K562 (cell line): ENCODE measurements around the gene OBSCN. TPM values are rescaled to one million over a fixed set of nuclear protein-coding genes. Genes with fewer than 3 reads are reported as not detected.
"Not testable (repeated sequence)": the region's sequence is repeated elsewhere in the genome, so short reads cannot be mapped to it uniquely, and the experiment has no call there.

Source experiments
- ATAC-seq: fragments of 200-7000 bp; cut with Tn5 transposase; 3 replicates; pipeline ENCODE4 v1.9.1; 2020; ENCODE audit warnings: moderate library complexity
- BruUV-seq: library from RNA; stranded (reverse); fragments of 400-500 nt; replicated peaks from 2 replicates; lab custom pipeline; 2021; lab: Mats Ljungman, UMichigan
- CTCF ChIA-PET: fragments of 300-600 bp; formaldehyde crosslinking; extraction: SDS; loops from one replicate; lab custom pipeline; 2021; ENCODE audit warnings: low intra/inter-chr PET ratio; lab: Yijun Ruan, JAX
- POLR2A ChIA-PET: fragments of 300-600, 350-650 bp; sonication (Branson Sonifier 250); formaldehyde crosslinking; extraction: SDS; loops from one replicate; lab custom pipeline; 2021; ENCODE audit warnings: antibody characterized with exemption, inconsistent platforms; lab: Yijun Ruan, JAX
- DNase-seq, 4 experiments: peaks; one replicate each; pipeline versions ENCODE4 v3.0.0 to v3.0.0-alpha.2; 2011 to 2018; ENCODE audit warnings: low spot score in 3 of 4, mixed read lengths in 3 of 4; ENCODE audit errors: extremely low read depth in 1 of 4
- FAIRE-seq: peaks from 2 replicates; lab custom pipeline; 2011; peaks lifted over from hg19 to GRCh38; lab: Jason Lieb, UNC
- H2AFZ ChIP-seq: 2 replicates; pipeline ENCODE4 v1.6.0; 2011; ENCODE audit warnings: low read depth, low read length, control low read depth, inconsistent platforms
- H3K27ac ChIP-seq: fragments of 200-600 bp; 3 replicates; pipeline ENCODE4 v1.8.0; 2011; ENCODE audit warnings: low read depth, mild to moderate bottlenecking, control low read depth, inconsistent platforms, low read length, moderate library complexity, mixed read lengths; ENCODE audit errors: extremely low read depth
- H3K27me3 ChIP-seq, 2 experiments: fragments of 300-600 bp in 1 of 2; 2 replicates in 1 of 2; 3 replicates in 1 of 2; pipeline versions ENCODE4 v1.6.0 to v1.8.0; 2011; ENCODE audit warnings: inconsistent platforms in 2 of 2, low read length in 2 of 2, mild to moderate bottlenecking in 1 of 2, mixed read lengths in 1 of 2, moderate library complexity in 1 of 2; ENCODE audit not compliant: control insufficient read depth in 2 of 2, insufficient read depth in 2 of 2
- H3K36me3 ChIP-seq: fragments of 300-600 bp; 3 replicates; pipeline ENCODE4 v1.8.0; 2011; ENCODE audit warnings: mild to moderate bottlenecking, low read length, inconsistent platforms; ENCODE audit not compliant: control insufficient read depth, insufficient read depth
- H3K4me1 ChIP-seq, 2 experiments: fragments of 200-600 bp in 1 of 2; replicated peaks in 1 of 2; 2 replicates in 1 of 2; 3 replicates in 1 of 2; pipeline versions ENCODE4 v1.5.1 to v1.8.0; 2011; ENCODE audit warnings: inconsistent platforms in 2 of 2, low read length in 2 of 2, mild to moderate bottlenecking in 1 of 2, mixed read lengths in 1 of 2, moderate library complexity in 1 of 2; ENCODE audit not compliant: control insufficient read depth in 2 of 2, insufficient read depth in 2 of 2
- H3K4me2 ChIP-seq: 2 replicates; pipeline ENCODE4 v1.6.1; 2011; ENCODE audit warnings: low read length, control low read depth, inconsistent platforms, mixed read lengths; ENCODE audit not compliant: insufficient read depth
- H3K4me3 ChIP-seq: fragments of 200-600 bp; sonication (generic), shearing (Covaris generic); 2 replicates; pipeline ENCODE4 v1.5.1; 2016; ENCODE audit warnings: control low read depth, inconsistent platforms
- H3K79me2 ChIP-seq: fragments of 200-600 bp; 3 replicates; pipeline ENCODE4 v1.8.0; 2011; ENCODE audit warnings: low read length, inconsistent platforms; ENCODE audit not compliant: control insufficient read depth, insufficient read depth
- H3K9ac ChIP-seq, 2 experiments: 2 replicates each; pipeline versions ENCODE4 v1.6.0 to v1.6.1; 2011; ENCODE audit warnings: low read depth in 2 of 2, low read length in 2 of 2, control low read depth in 1 of 2, inconsistent platforms in 1 of 2, mild to moderate bottlenecking in 1 of 2, mixed read lengths in 1 of 2; ENCODE audit not compliant: insufficient read depth in 1 of 2
- H3K9me1 ChIP-seq: one replicate; pipeline ENCODE4 v1.6.0; 2011; ENCODE audit warnings: inconsistent platforms, mild to moderate bottlenecking, low read length, moderate library complexity; ENCODE audit not compliant: control insufficient read depth, insufficient read depth
- H3K9me3 ChIP-seq: replicated peaks from 2 replicates; pipeline ENCODE4 v1.5.1; 2011; ENCODE audit warnings: low read depth, low read length, inconsistent platforms; ENCODE audit not compliant: control insufficient read depth, insufficient read depth
- H4K20me1 ChIP-seq: replicated peaks from 2 replicates; pipeline ENCODE4 v1.6.1; 2011; ENCODE audit warnings: low read length, inconsistent platforms, mixed read lengths; ENCODE audit not compliant: control insufficient read depth, insufficient read depth
- BCOR ChIP-seq: fragments of 450-650 bp; IDR thresholded peaks from 2 replicates; pipeline ENCODE4 v1.6.1; 2016
- KDM1A ChIP-seq, 2 experiments: fragments of 450-650 bp; IDR thresholded peaks; 2 replicates each; pipeline ENCODE4 v1.6.1; 2016; ENCODE audit warnings: mild to moderate bottlenecking in 2 of 2
- SMARCA5 ChIP-seq: fragments of 450-650 bp; IDR thresholded peaks from 2 replicates; pipeline ENCODE4 v1.6.1; 2016
- SRSF1 ChIP-seq: fragments of 200-400 bp; formaldehyde crosslinking; IDR thresholded peaks from 2 replicates; pipeline ENCODE4 v1.6.1; 2017; ENCODE audit warnings: mild to moderate bottlenecking, low read depth, low read length, moderate library complexity
- TRIM24 ChIP-seq, 2 experiments: fragments of 450-650 bp; IDR thresholded peaks; 2 replicates each; pipeline ENCODE4 v1.6.1; 2016
- TRIM28 ChIP-seq: fragments of 450-650 bp; IDR thresholded peaks from 2 replicates; pipeline ENCODE4 v1.6.1; 2017
- USF1 ChIP-seq: sonication (generic); formaldehyde crosslinking; IDR thresholded peaks from 2 replicates; pipeline ENCODE4 v1.9.0; 2022; ENCODE audit warnings: mild to moderate bottlenecking, missing genetic modification reagents
- WGBS: fragments of 100-300 bp; shearing (Covaris generic); methylation state at CpG from one replicate; pipeline ENCODE4 v1.1.6; 2016; ENCODE audit warnings: low coverage, mixed read lengths; ENCODE audit not compliant: insufficient coverage; ENCODE audit errors: missing lambda C conversion rate; 5-methylcytosine and 5-hydroxymethylcytosine counted together
- in situ Hi-C: fragments of 300-500 bp; cut with MboI; formaldehyde crosslinking; loops from 4 replicates; pipeline ENCODE4 v1.15.0; 2018; ENCODE audit warnings: inconsistent platforms, mixed read lengths
- intact Hi-C: fragments of 100-400 bp; cut with micrococcal nuclease; formaldehyde crosslinking; loops from 2 replicates; pipeline ENCODE4 v1.14.2; 2022
- polyA plus RNA-seq, 8 experiments: library from polyadenylated mRNA; depleted of rRNA in 4 of 8; stranded (reverse) in 5 of 8; unstranded in 3 of 8; fragments of >200 nt; fragmentation: Nextera tagmentation in 2 of 8; fragmentation: Illumina TruSeq in 1 of 8; extraction: Ambion mirVana in 2 of 8; extraction: Trizol in 1 of 8; gene quantifications; 2 replicates each; pipeline versions ENCODE4 v1.2.1 to v1.2.3, GENCODE V29; 2011 to 2014; ENCODE audit warnings: inconsistent platforms in 1 of 8, missing spikeins in 1 of 8
- total RNA-seq, 7 experiments: library from RNA; depleted of rRNA in 6 of 7; stranded (reverse); fragments of >200 nt in 6 of 7; fragmentation: Illumina TruSeq in 2 of 7; extraction: Trizol in 2 of 7; gene quantifications; 2 replicates each; pipeline versions ENCODE4 v1.2.1 to v1.2.3, GENCODE V29; 2011 to 2021; ENCODE audit warnings: low replicate concordance in 1 of 7

The OBSCN gene
- total and polyA plus RNA-seq, 9 of the 15 experiments (the other 6 are each of a cell fraction or from before 2014, with no cell fraction given), result 0.18 to 19.7 (median 3.6) TPM

- ATAC-seq, H3K4me3 ChIP-seq, H2AFZ ChIP-seq, H3K27me3 ChIP-seq, H3K9me3 ChIP-seq, intact Hi-C loops, BruUV-seq, in situ Hi-C loops, H3K36me3 ChIP-seq, H3K79me2 ChIP-seq, H3K9ac ChIP-seq, DNase-seq, H4K20me1 ChIP-seq, H3K27ac ChIP-seq, H3K9me1 ChIP-seq, H3K4me2 ChIP-seq, H3K4me1 ChIP-seq, CTCF ChIA-PET, FAIRE-seq: not testable (repeated sequence)
- 2% methylated on average over 2 of the region's 2 CpGs for WGBS
- POLR2A ChIA-PET, result interaction anchor here (0.7 to 1.4 kb wide), 2 partner anchors 9 to 12 kb away, joined by 3 to 4 read pairs; no protein-coding TSS in a partner anchor
- TF ChIP-seq TRIM24 (IDR thresholded peaks at IDR 0.05) (0 out of 4 replicates have a peak, but pooled peaks of 1 of the 2 experiments have one; percentile 13), BCOR (peak; percentile 81), KDM1A (IDR thresholded peaks at IDR 0.05) (peak in 1 of 2 experiments; percentile 48; a peak in 2 of 4 replicates), SMARCA5 (0 out of 2 replicates have a peak, but pooled peaks have one; percentile 49), TRIM28 (peak; percentile 70; the same call in 1 of the 2 replicates)
These were observed 19.6 kb upstream of the OBSCN start for GRCh38 chr1:228188249-228188648.

- DNase-seq (no peak), FAIRE-seq (no peak), ATAC-seq (no peak)
- intact Hi-C loops (no loop called here), in situ Hi-C loops (no loop called here)
- Histone ChIP-seq H3K27me3 (no peaks in the 10 kb centered on the region; a peak in 1 of 5 replicates), H3K36me3 (no peaks in the 10 kb centered on the region), H3K9me1 (no peaks in the 10 kb centered on the region), H3K4me2 (no peak overlapping the region), H3K9me3 (no peaks in the 10 kb centered on the region), H4K20me1 (no peaks in the 10 kb centered on the region), H3K4me1 (peaks cover 4 to 6% of the 10 kb centered on the region in 2 experiments; a peak in 4 of 5 replicates), H2AFZ (peak overlapping the region; percentile 76), H3K9ac (peak overlapping the region in 1 of 2 experiments; percentile 53; a peak in 1 of 4 replicates), H3K79me2 (no peaks in the 10 kb centered on the region), H3K27ac (no peak overlapping the region), H3K4me3 (no peak overlapping the region)
- CTCF ChIA-PET, result interaction anchor here (2.8 kb wide), 1 partner anchor 59 kb away, joined by 13 read pairs; no protein-coding TSS in a partner anchor
- 0 out of 2 replicates have a peak, but pooled peaks have one; percentile 3 for TF ChIP-seq USF1 (CRISPR knock-in tag)
- no peak for TF ChIP-seq SRSF1
- POLR2A ChIA-PET, result interaction anchor here (0.5 to 1.4 kb wide), 3 partner anchors 24 to 283 kb away, joined by 3 to 4 read pairs (median 3); no protein-coding TSS in a partner anchor
- no TSS peak for BruUV-seq
- 19% methylated on average over 14 of the region's 14 CpGs for WGBS
These were observed 17.7 kb upstream of the OBSCN start for GRCh38 chr1:228190182-228190581.
